ENCODE data around the gene KCNC3. TPM values are rescaled to one million over a fixed set of nuclear protein-coding genes. Genes with fewer than 3 reads are reported as not detected.

Gene KCNC3
- total and polyA plus RNA-seq, 2 of the 13 experiments (the other 11 are each of a cell fraction or from before 2014, with no cell fraction given), result 0.29 to 1.7 TPM

GRCh38 chr19:50368649-50369570, 39.7 kb upstream of the KCNC3 start (continued):
- TF ChIP-seq KIAA2018 (CRISPR knock-in tag; IDR thresholded peaks at IDR 0.05; ENCODE audit: borderline replicate concordance) (no peak), SCMH1 (CRISPR knock-in tag; IDR thresholded peaks at IDR 0.05; ENCODE audit: borderline replicate concordance) (no peak), KLF16 (CRISPR knock-in tag; IDR thresholded peaks at IDR 0.05) (no peak), ZBTB43 (CRISPR knock-in tag; conservative IDR thresholded peaks at IDR 0.05) (no peak), ZFY (CRISPR knock-in tag; IDR thresholded peaks at IDR 0.05) (no peak), CBX5 (CRISPR knock-in tag; IDR thresholded peaks at IDR 0.05; ENCODE audit: borderline replicate concordance) (no peak), ZNF691 (CRISPR knock-in tag; IDR thresholded peaks at IDR 0.05; ENCODE audit: borderline replicate concordance, low read depth) (peak; percentile 40; the same call in 1 of the 2 replicates), NFATC3 (CRISPR knock-in tag; IDR thresholded peaks at IDR 0.05) (no peak), SALL1 (CRISPR knock-in tag; IDR thresholded peaks at IDR 0.05) (peak; percentile 47; the same call in 1 of the 2 replicates), GMEB1 (CRISPR knock-in tag; IDR thresholded peaks at IDR 0.05; ENCODE audit: borderline replicate concordance) (no peak), TEAD3 (CRISPR knock-in tag; optimal IDR thresholded peaks at IDR 0.05; ENCODE audit: borderline replicate concordance) (peak; percentile 54), ATAD3A (CRISPR knock-in tag; IDR thresholded peaks at IDR 0.05) (no peak), SMC3 (IDR thresholded peaks at IDR 0.05; ENCODE audit: low read length) (peak; percentile 64), HCFC1 (IDR thresholded peaks at IDR 0.05; ENCODE audit: low read depth, low read length) (no peak)

Data from HepG2 (cell line).